Retinal pigment epithelial cell (primary cell): Measurements from ENCODE around the gene C16orf78.

Experiments
- DNase-seq: peaks from one replicate; pipeline ENCODE4 v3.0.0-alpha.2; 2010; ENCODE audit warnings: low read depth
- H3K4me3 ChIP-seq: 2 replicates; pipeline ENCODE4 v1.5.1; 2011; ENCODE audit warnings: mild to moderate bottlenecking, low read length, control low read depth, moderate library complexity
- TF ChIP-seq, protein P1 (sequence below): conservative IDR thresholded peaks from 2 replicates; pipeline ENCODE4 v1.5.1; 2011; ENCODE audit warnings: low read depth, low read length, control low read depth, inconsistent platforms

Gene C16orf78

DNA sequence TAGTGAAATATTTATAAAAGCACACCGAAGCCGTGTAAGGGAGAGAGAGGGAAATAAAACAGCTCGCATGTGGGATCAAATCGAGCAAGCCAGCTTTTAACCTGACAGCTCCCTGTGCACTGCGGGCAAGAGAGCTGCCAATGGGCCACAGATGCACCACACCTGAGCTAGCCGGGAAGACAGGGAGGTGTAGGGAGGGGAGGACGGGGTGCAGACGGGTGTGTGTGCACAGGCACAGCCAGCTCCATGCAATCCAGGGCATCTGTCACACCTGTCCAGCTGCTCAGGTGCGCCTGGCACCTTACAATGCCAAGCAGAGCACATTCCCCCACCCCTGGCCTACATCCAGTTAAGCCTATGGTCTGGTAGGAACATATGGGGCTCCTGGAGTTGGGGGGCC, 70.0 kb downstream of the C16orf78 start:
- TF ChIP-seq, protein P1, sequence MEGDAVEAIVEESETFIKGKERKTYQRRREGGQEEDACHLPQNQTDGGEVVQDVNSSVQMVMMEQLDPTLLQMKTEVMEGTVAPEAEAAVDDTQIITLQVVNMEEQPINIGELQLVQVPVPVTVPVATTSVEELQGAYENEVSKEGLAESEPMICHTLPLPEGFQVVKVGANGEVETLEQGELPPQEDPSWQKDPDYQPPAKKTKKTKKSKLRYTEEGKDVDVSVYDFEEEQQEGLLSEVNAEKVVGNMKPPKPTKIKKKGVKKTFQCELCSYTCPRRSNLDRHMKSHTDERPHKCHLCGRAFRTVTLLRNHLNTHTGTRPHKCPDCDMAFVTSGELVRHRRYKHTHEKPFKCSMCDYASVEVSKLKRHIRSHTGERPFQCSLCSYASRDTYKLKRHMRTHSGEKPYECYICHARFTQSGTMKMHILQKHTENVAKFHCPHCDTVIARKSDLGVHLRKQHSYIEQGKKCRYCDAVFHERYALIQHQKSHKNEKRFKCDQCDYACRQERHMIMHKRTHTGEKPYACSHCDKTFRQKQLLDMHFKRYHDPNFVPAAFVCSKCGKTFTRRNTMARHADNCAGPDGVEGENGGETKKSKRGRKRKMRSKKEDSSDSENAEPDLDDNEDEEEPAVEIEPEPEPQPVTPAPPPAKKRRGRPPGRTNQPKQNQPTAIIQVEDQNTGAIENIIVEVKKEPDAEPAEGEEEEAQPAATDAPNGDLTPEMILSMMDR: no peak
- H3K4me3 ChIP-seq: no peak overlapping the region

DNA sequence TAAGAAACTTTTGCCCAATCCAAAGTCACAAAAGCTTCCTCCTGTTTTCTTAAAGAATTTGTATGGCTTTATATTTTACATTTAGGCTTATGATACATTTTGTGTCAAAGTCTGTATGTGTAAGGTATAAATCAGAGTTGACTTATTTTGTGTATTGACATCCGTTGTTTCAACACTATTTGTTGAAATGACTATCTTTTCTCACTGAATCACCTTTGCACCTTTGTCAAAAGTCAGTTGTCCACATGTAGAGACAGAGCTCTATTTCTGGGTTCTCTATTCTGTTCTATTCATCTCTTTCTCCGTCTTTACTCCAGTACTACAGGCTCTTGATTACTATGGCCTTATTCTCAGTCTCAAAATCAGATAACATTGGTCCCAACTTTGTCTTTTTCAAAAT, 73.2 kb downstream of the C16orf78 start:
- TF ChIP-seq, protein P1: no peak
- H3K4me3 ChIP-seq: no peak overlapping the region
- DNase-seq: no peak

More for the DNA sequence above, 70.0 kb downstream of the C16orf78 start:
- no peak for DNase-seq
